Natural killer cell (primary cell): Measurements from ENCODE around the gene ABHD17C. TPM values are rescaled to one million over a fixed set of nuclear protein-coding genes. Genes with fewer than 3 reads are reported as not detected.

Experiments
- ATAC-seq, 3 donors: fragments of 150-1000 bp in 2 of 3; fragments of 200-7000 bp in 1 of 3; cut with Tn5 transposase; 1 replicate in 1 of 3; 2 replicates in 2 of 3; pipeline ENCODE4 v1.10.0; 2021; ENCODE audit warnings: mild to moderate bottlenecking in 2 of 3, moderate library complexity in 2 of 3
- DNase-seq, 2 donors: peaks; one replicate each; pipeline versions ENCODE4 v3.0.0 to v3.0.0-alpha.2; 2013 to 2021; ENCODE audit warnings: mixed read lengths in 1 of 2
- H3K27ac ChIP-seq: one replicate; pipeline ENCODE4 v1.5.1; 2013; ENCODE audit warnings: mild to moderate bottlenecking, low read length
- H3K27me3 ChIP-seq: one replicate; pipeline ENCODE4 v1.6.1; 2013; ENCODE audit warnings: low read length; ENCODE audit not compliant: control insufficient read depth, insufficient read depth
- H3K36me3 ChIP-seq: one replicate; pipeline ENCODE4 v1.6.1; 2013; ENCODE audit warnings: low read length; ENCODE audit not compliant: control insufficient read depth, insufficient read depth
- H3K4me1 ChIP-seq: one replicate; pipeline ENCODE4 v1.6.1; 2013; ENCODE audit warnings: low read length; ENCODE audit not compliant: control insufficient read depth, insufficient read depth
- H3K4me3 ChIP-seq: one replicate; pipeline ENCODE4 v1.5.1; 2013; ENCODE audit warnings: low read length
- H3K9me3 ChIP-seq: one replicate; pipeline ENCODE4 v1.6.1; 2013; ENCODE audit warnings: low read length; ENCODE audit not compliant: control insufficient read depth, insufficient read depth
- H3K27ac Mint-ChIP-seq, 2 donors: one replicate each; pipeline ENCODE4 v1.8.0; 2022; ENCODE audit warnings: mild to moderate bottlenecking in 2 of 2, mixed read lengths in 2 of 2, moderate library complexity in 1 of 2
- H3K27me3 Mint-ChIP-seq, 2 donors: one replicate each; pipeline ENCODE4 v1.8.0; 2022; ENCODE audit warnings: low read depth in 2 of 2, mixed read lengths in 2 of 2
- H3K36me3 Mint-ChIP-seq: one replicate; pipeline ENCODE4 v1.8.0; 2022; ENCODE audit warnings: mixed read lengths
- H3K4me1 Mint-ChIP-seq, 2 donors: one replicate each; pipeline ENCODE4 v1.8.0; 2022; ENCODE audit warnings: mixed read lengths in 2 of 2
- H3K4me3 Mint-ChIP-seq: one replicate; pipeline ENCODE4 v1.8.0; 2022; ENCODE audit warnings: mild to moderate bottlenecking, moderate library complexity, mixed read lengths
- H3K9me3 Mint-ChIP-seq, 2 donors: one replicate each; pipeline ENCODE4 v1.8.0; 2022; ENCODE audit warnings: mixed read lengths in 2 of 2
- CTCF ChIP-seq: fragments of 200-600 bp; IDR thresholded peaks from one replicate; pipeline ENCODE4 v1.8.0; 2022; ENCODE audit warnings: antibody characterized with exemption
- WGBS: methylation state at CpG from one replicate; pipeline ENCODE4 v1.1.7; 2013; ENCODE audit warnings: missing lambda C conversion rate; ENCODE audit not compliant: insufficient coverage; 5-methylcytosine and 5-hydroxymethylcytosine counted together
- intact Hi-C: fragments of 100-400 bp; cut with micrococcal nuclease; formaldehyde crosslinking; loops from one replicate; pipeline ENCODE4 v1.14.2; 2022
- total RNA-seq, 4 donors: library from RNA; stranded (reverse); fragments of 120-200 nt in 1 of 4; gene quantifications; one replicate each; pipeline versions ENCODE4 v1.2.3 to v1.2.4, GENCODE V29; 2013 to 2022

ABHD17C gene
- total RNA-seq, 3 donors from 2014 or later (not counting 1 experiment from before 2014, with no cell fraction given), result 2.4 to 4.4 (median 4.3) TPM

- peaks cover 23 to 52% of the 10 kb centered on the region in 2 donors for H3K27me3 Mint-ChIP-seq
- whole genome bisulfite sequencing, result 83% methylated on average over 1 of the region's 1 CpG
- ATAC-seq, result no peak
Measured at GRCh38 chr15:80791004-80791403, 95.9 kb downstream of the ABHD17C start.

GRCh38 chr15:80796407-80796806 lies 101.3 kb downstream of the ABHD17C start:
- Histone ChIP-seq H3K4me3 (no peak overlapping the region), H3K36me3 (no peaks in the 10 kb centered on the region), H3K9me3 (no peaks in the 10 kb centered on the region), H3K27me3 (no peaks in the 10 kb centered on the region), H3K27ac (no peak overlapping the region), H3K4me1 (no peaks in the 10 kb centered on the region)
- Mint-ChIP-seq H3K4me3 (no peak overlapping the region), H3K4me1 (no peaks in the 10 kb centered on the region), H3K36me3 (no peaks in the 10 kb centered on the region), H3K27me3 (peaks cover 10 to 52% of the 10 kb centered on the region in 2 donors), H3K27ac (no peak overlapping the region), H3K9me3 (no peaks in the 10 kb centered on the region)
- no peak for TF ChIP-seq CTCF
- DNase-seq (no peak), ATAC-seq (no peak)
- WGBS, result 90% methylated on average over 4 of the region's 5 CpGs
- intact Hi-C loops, result no loop called here

More at GRCh38 chr15:80791004-80791403, 95.9 kb downstream of the ABHD17C start:
- Histone ChIP-seq H3K9me3 (no peaks in the 10 kb centered on the region), H3K4me1 (no peaks in the 10 kb centered on the region), H3K27ac (no peak overlapping the region), H3K4me3 (no peak overlapping the region), H3K36me3 (no peaks in the 10 kb centered on the region), H3K27me3 (no peaks in the 10 kb centered on the region)
- peaks cover 0 to 4% of the 10 kb centered on the region in 2 donors for H3K4me1 Mint-ChIP-seq
- H3K36me3 Mint-ChIP-seq, result no peaks in the 10 kb centered on the region
- no peak for TF ChIP-seq CTCF
- H3K4me3 Mint-ChIP-seq, result no peak overlapping the region
- H3K27ac Mint-ChIP-seq, result no peak overlapping the region
- intact Hi-C loops, result no loop called here
- DNase-seq, result no peak
- no peaks in the 10 kb centered on the region for H3K9me3 Mint-ChIP-seq

GRCh38 chr15:80798911-80799310 lies 103.8 kb downstream of the ABHD17C start:
- no peaks in the 10 kb centered on the region for H3K9me3 ChIP-seq
- TF ChIP-seq CTCF, result no peak
- peaks cover 8 to 27% of the 10 kb centered on the region in 2 donors for H3K27me3 Mint-ChIP-seq
- no peak overlapping the region for H3K27ac Mint-ChIP-seq
- H3K27ac ChIP-seq, result no peak overlapping the region
- H3K4me3 Mint-ChIP-seq, result no peak overlapping the region
- no peak overlapping the region for H3K4me3 ChIP-seq
- no peaks in the 10 kb centered on the region for H3K36me3 ChIP-seq
- H3K27me3 ChIP-seq, result no peaks in the 10 kb centered on the region
- no peak for DNase-seq
- ATAC-seq, result no peak
- 90% methylated on average over 3 of the region's 3 CpGs for WGBS
- no peaks in the 10 kb centered on the region for H3K4me1 Mint-ChIP-seq
- H3K9me3 Mint-ChIP-seq, result no peaks in the 10 kb centered on the region
- no peaks in the 10 kb centered on the region for H3K4me1 ChIP-seq
- no peaks in the 10 kb centered on the region for H3K36me3 Mint-ChIP-seq
- intact Hi-C loops, result no loop called here

- no peak for ATAC-seq
- Histone ChIP-seq H3K27ac (no peak overlapping the region), H3K36me3 (no peaks in the 10 kb centered on the region), H3K4me1 (no peaks in the 10 kb centered on the region), H3K9me3 (no peaks in the 10 kb centered on the region), H3K27me3 (no peaks in the 10 kb centered on the region), H3K4me3 (no peak overlapping the region)
- Mint-ChIP-seq H3K27ac (no peak overlapping the region), H3K27me3 (peaks cover 5 to 16% of the 10 kb centered on the region in 2 donors), H3K36me3 (no peaks in the 10 kb centered on the region), H3K9me3 (no peaks in the 10 kb centered on the region), H3K4me1 (no peaks in the 10 kb centered on the region), H3K4me3 (no peak overlapping the region)
- DNase-seq, result no peak
- TF ChIP-seq CTCF, result no peak
- WGBS, result 85% methylated on average over 5 of the region's 5 CpGs
- intact Hi-C loops, result no loop called here
Measured at GRCh38 chr15:80800067-80800466, 105.0 kb downstream of the ABHD17C start.
